Stimulated activated naive B cell treated with anti-CD40 and anti-IgM and Interleukin-4, amounts not matched to agents 10 μg/mL and 1 μg/mL and 100 μg/mL, for 72 hours (primary cell): Measurements from ENCODE around the gene ZNF836.

Experiments used
- ATAC-seq, 2 donors: fragments of 150-1000 bp; cut with Tn5 transposase; replicated peaks; 2 replicates each; pipeline ENCODE4 v1.10.0; 2021; ENCODE audit warnings: moderate library complexity in 1 of 2
- DNase-seq: peaks from one replicate; pipeline ENCODE4 v3.0.0; 2021
- H3K27ac Mint-ChIP-seq: one replicate; pipeline ENCODE4 v1.8.0; 2022; ENCODE audit warnings: mild to moderate bottlenecking, mixed read lengths
- H3K27me3 Mint-ChIP-seq, 2 donors: one replicate each; pipeline ENCODE4 v1.8.0; 2022; ENCODE audit warnings: mixed read lengths in 2 of 2
- H3K36me3 Mint-ChIP-seq, 2 donors: one replicate each; pipeline ENCODE4 v1.8.0; 2022; ENCODE audit warnings: mixed read lengths in 2 of 2, mild to moderate bottlenecking in 1 of 2
- H3K4me1 Mint-ChIP-seq, 2 donors: one replicate each; pipeline ENCODE4 v1.8.0; 2022; ENCODE audit warnings: mixed read lengths in 2 of 2, mild to moderate bottlenecking in 1 of 2
- H3K4me3 Mint-ChIP-seq, 2 donors: one replicate each; pipeline ENCODE4 v1.8.0; 2022; ENCODE audit warnings: mild to moderate bottlenecking in 2 of 2, mixed read lengths in 2 of 2, moderate library complexity in 1 of 2
- H3K9me3 Mint-ChIP-seq, 2 donors: one replicate each; pipeline ENCODE4 v1.8.0; 2022; ENCODE audit warnings: mixed read lengths in 2 of 2, mild to moderate bottlenecking in 1 of 2

Gene ZNF836

DNA sequence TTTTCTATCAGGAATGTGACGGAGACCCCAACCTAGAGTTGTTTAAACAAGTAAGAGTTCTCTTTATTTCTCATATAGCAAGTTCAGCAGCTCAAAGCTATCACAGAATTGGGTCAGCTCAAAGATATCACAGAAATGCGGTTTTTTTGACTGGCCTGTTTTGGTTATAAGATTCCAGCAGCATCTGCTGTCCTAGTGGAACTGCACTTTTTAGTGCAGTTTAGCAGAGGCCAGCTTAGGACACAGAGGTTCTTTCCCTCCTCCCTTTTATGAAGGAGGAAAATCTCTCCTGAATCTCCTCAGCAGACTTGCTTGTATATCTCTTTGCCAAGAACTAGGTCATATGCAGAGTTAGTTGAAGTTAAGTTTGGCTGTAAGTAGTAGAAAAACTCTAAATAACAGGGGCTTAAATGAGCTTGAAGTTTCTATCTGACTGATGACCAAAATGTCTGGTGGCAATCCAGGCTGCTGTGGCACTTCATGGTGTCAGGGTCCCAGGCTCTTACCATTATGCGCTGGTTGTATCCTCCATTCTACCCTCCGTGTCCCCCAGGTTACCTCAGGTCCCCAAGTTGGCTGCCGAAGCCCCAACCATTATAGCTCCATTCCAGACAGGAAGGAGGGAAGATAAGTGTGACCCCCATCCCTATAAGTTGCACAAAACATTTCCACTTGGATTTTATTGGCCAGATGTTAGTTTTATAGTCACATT is 25.0 kb upstream of the ZNF836 start:
- H3K27me3 Mint-ChIP-seq: no peaks in the 10 kb centered on the region
- H3K4me1 Mint-ChIP-seq: peaks cover 39 to 80% of the 10 kb centered on the region in 2 donors
- no peaks in the 10 kb centered on the region for H3K9me3 Mint-ChIP-seq
- H3K4me3 Mint-ChIP-seq: no peak overlapping the region
- DNase-seq (no peak), ATAC-seq (no peak)
- H3K27ac Mint-ChIP-seq: peak overlapping the region; percentile 14
- H3K36me3 Mint-ChIP-seq: peaks cover 45 to 58% of the 10 kb centered on the region in 2 donors

DNA sequence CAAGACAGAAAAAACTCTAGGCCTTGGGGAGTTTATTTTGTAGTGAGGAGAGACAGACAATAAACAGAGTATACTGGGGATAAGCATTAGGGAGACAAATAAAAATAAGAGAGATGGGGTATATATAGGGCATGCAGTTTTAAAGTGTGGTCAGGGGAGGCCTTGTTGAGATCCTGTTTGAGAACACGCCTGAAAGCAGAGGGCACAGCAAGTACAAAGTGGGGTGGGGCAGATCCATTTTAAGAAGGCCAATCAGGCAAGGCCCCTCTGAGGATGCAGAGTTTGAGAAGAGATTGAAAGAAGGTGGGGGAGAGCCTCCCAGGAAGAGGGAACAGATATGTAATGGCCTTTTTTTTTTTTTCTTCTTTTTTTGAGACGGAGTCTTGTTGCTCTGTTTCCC is 20.5 kb upstream of the ZNF836 start:
- Mint-ChIP-seq H3K27me3 (no peaks in the 10 kb centered on the region), H3K4me1 (peaks cover 29 to 66% of the 10 kb centered on the region in 2 donors), H3K27ac (peak overlapping the region; percentile 59), H3K4me3 (peak overlapping the region; percentile 98 to 99), H3K9me3 (no peaks in the 10 kb centered on the region), H3K36me3 (peaks cover 36 to 40% of the 10 kb centered on the region in 2 donors)
- ATAC-seq: no peak
- no peak for DNase-seq

DNA sequence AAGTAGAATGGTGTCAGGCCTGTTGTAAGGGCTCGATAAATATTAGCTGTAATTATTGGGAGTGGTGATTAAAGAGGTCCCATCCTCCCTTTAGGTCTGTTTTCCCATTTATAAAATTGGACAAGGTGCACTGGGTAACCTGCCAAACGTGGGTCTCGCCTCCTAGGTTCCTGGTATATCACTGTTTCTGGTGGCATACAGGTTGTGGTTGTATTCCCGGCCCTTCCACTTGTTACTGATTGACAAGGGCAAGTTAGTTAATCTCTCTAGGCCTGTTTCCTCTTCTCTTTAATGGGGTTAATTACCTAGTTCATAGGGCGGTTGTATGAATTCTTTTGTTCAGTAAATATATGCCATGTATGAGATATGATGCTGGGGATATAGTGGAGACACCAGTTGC is 20.0 kb upstream of the ZNF836 start:
- no peak for ATAC-seq
- peaks cover 29 to 62% of the 10 kb centered on the region in 2 donors for H3K4me1 Mint-ChIP-seq
- peaks cover 31 to 36% of the 10 kb centered on the region in 2 donors for H3K36me3 Mint-ChIP-seq
- no peaks in the 10 kb centered on the region for H3K27me3 Mint-ChIP-seq
- no peaks in the 10 kb centered on the region for H3K9me3 Mint-ChIP-seq
- DNase-seq: no peak
- H3K27ac Mint-ChIP-seq: peak overlapping the region; percentile 100
- H3K4me3 Mint-ChIP-seq: peak overlapping the region; percentile 98 to 99

DNA sequence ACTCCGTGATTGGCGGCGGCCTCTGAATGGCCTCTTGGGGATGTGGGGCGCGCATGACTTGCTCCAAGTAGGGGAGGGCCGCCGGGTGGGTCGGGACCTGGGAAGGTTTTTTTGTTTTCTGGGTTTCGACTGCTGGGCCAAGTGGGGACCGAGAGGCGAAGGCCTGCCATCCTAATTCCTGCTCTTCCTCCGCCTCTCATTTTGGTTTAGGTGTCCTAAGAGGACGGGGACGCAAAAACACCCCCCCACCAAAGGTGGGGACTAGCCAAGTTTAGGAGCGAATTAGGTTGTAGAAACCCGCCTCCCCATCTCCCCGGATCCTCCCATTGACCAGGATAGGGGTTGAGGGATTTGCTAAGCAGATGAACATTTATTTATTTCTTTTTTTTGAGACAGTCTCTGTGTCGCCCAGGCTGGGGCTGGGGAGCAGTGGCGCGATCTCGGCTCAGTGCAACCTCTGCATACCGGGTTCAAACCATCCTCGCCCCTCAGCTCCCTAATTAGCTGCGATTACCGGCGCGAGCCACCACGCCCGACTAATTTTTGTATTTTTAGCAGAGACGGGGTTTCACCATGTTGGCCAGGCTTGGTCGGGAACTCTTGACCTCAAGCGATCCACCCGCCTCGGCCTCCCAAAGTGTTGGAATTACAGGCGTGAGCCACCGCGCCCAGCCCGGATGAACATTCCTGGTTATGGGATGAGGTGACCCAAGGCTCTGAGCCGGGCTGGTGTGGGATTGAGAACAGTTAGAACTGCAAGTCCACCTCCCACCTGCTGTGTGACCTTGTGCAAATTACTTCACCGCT is 19.3 kb upstream of the ZNF836 start:
- Mint-ChIP-seq H3K27me3 (no peaks in the 10 kb centered on the region), H3K27ac (peak overlapping the region; percentile 100), H3K36me3 (peaks cover 29 to 35% of the 10 kb centered on the region in 2 donors), H3K9me3 (no peaks in the 10 kb centered on the region), H3K4me3 (peak overlapping the region; percentile 98 to 99), H3K4me1 (peaks cover 29 to 61% of the 10 kb centered on the region in 2 donors)
- DNase-seq (no peak), ATAC-seq (no peak)

DNA sequence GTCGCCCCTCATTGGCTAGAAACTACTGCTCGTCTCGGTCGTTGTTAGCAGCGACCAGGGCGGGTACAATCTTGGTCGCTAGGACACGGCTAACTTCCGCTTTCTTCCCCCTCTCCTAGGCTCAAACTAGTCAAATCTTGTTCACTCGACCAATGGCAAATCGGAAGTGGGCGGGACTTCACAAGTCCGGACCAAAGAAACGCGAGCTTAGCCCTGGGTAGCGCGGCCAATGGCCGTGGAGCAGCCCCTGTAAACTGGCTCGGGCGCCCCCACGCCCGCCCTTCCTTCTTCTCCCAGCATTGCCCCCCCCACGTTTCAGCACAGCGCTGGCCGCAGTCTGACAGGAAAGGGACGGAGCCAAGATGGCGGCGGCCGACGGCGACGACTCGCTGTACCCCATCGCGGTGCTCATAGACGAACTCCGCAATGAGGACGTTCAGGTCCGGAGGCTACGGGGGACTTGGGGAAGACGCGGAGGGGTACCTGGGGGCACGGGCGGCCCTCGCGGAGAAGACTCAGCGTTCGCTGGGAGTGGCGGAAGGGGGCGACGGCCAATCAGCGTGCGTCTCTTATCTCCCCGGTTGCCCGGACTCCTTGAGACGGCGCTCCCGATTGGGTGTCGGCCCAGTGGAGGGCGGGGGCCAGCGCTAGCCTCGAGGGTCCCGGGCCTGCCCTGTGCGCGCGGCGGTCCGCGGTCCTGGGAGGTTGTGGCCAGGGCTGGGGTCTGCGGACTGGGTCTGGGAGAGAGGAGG is 18.5 kb upstream of the ZNF836 start, which contains the start of gene PPP2R1A:
PPP2R1A (plus strand) TSS at position 318 of the 752 bp plus-strand sequence; CDS start at position 363, 45 bp downstream.
- peak within 1 kb of the TSS; percentile 100 for H3K27ac Mint-ChIP-seq

DNA sequence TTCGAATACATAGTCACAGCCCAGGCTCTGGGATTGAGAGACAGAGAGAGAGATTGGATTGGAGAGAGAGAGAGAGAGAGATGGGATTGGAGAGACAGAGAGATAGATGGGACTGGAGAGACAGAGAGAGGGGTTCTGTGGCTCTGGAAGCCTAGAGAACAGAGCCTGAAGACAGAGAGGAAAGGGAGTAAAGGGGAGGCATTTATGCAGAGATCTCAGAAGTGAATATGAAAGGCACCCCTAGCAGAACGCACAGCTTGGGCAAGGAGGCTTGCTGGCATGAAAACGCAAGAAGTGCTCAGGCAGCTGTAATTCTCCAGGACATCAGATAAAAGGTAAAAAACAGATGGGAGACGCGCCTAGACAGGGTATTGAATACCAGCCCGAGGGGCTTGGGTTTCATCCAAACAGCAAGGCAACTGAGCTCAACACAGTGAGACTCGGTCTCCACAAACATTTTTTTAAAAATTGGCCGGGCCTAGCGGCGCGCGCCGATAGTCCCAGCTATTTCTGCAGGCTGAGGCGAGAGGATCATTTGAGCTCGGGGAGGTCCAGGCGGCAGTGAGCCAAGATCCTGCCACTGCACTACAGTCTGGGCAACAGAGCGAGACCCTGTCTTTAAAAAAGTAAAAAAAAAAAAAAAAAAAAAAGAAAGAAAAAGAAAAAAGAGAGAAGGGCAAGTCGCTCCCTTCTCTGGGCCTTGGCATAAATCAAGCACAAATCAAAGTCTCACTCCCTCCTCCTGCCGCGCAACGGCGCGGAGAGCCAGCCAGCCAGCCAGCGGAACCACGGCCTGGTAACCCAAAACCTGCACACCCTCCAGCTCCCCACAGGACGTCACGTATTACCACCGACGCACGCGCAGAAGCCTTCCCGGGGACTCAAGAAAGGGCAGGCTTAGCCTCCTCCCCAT is 17.7 kb upstream of the ZNF836 start:
- Mint-ChIP-seq H3K4me3 (peak overlapping the region; percentile 98 to 99), H3K27ac (peak overlapping the region; percentile 100), H3K9me3 (no peaks in the 10 kb centered on the region), H3K27me3 (no peaks in the 10 kb centered on the region), H3K36me3 (peaks cover 18 to 22% of the 10 kb centered on the region in 2 donors), H3K4me1 (peaks cover 21 to 47% of the 10 kb centered on the region in 2 donors)
- ATAC-seq (peak; percentile 21 to 33), DNase-seq (no peak)

More for the DNA sequence above, 18.5 kb upstream of the ZNF836 start, which contains the start of gene PPP2R1A:
- H3K4me3 Mint-ChIP-seq: peak within 1 kb of the TSS; percentile 98 to 99
- ATAC-seq (peak; percentile 88), DNase-seq (peak; percentile 98)
- peaks cover 26 to 30% of the 10 kb centered on the region in 2 donors for H3K36me3 Mint-ChIP-seq
- peaks cover 29 to 55% of the 10 kb centered on the region in 2 donors for H3K4me1 Mint-ChIP-seq
- no peaks in the 10 kb centered on the region for H3K9me3 Mint-ChIP-seq
- H3K27me3 Mint-ChIP-seq: no peaks in the 10 kb centered on the region

DNA sequence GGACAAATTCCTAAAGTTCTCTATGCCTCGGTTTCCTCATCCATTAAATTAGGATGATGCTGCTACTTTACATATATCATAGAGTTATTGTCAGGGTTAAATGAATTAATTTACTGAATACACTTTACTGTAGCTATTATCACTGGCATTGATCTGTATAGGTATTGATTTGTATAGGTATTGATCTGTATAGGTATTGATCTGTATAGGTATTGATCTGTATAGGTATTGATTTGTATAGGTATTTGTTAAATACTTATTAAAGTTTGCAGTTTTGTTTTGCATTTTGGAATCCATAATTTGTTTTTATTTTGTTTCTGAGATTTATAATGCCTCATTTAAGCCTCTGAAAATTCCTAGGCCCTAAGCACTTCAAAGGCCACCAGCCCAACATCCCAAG is 16.0 kb upstream of the ZNF836 start:
- no peak overlapping the region for H3K27ac Mint-ChIP-seq

DNA sequence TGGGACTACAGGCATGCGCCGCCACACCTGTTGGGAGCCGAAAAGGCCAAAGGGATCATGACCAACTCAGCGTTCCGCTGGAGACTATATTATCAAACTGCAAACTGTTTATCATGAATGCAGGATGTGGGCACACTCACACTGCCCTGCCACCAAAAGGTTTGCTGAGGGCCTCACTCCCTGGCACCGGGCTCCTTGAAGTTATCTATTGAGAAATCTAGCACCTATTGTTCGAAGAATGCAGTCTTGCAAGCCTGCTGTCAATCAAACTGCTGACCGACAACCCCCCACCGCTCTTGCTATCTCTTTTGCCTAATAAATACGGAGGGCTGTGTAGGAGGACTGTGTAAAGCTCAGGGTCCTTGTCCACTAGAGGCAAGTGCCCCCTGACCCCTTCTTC is 5.2 kb upstream of the ZNF836 start:
- Mint-ChIP-seq H3K27me3 (no peaks in the 10 kb centered on the region), H3K4me1 (peaks cover 1 to 4% of the 10 kb centered on the region in 2 donors), H3K27ac (no peak overlapping the region), H3K9me3 (no peaks in the 10 kb centered on the region), H3K4me3 (no peak overlapping the region), H3K36me3 (no peaks in the 10 kb centered on the region)
- no peak for DNase-seq
- no peak for ATAC-seq

More for the DNA sequence above, 16.0 kb upstream of the ZNF836 start:
- Mint-ChIP-seq H3K27me3 (no peaks in the 10 kb centered on the region), H3K36me3 (peaks cover 7 to 11% of the 10 kb centered on the region in 2 donors), H3K4me1 (peaks cover 13 to 32% of the 10 kb centered on the region in 2 donors), H3K9me3 (no peaks in the 10 kb centered on the region), H3K4me3 (no peak overlapping the region)
- ATAC-seq (no peak), DNase-seq (no peak)

DNA sequence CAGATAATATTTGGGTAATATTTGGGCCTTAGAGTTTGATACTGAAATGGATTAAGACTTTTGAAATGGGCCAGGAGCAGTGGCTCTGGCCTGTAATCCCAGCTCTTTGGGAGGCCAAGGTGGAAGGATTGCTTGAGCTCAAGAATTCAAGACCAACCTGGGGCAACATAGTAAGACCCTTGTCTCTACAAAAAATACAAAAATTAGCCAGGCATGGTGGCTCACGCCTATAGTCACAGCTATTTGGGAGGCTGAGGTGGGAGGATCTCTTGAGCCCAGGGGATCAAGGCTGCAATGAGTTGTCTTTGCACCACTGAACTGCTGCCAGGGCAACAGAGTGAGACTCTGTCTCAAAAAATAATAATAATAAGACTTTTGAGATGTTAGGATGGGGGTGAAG is 926 bp upstream of the ZNF836 start:
- Mint-ChIP-seq H3K4me3 (no peak overlapping the region), H3K27ac (no peak overlapping the region), H3K27me3 (no peaks in the 10 kb centered on the region), H3K9me3 (no peaks in the 10 kb centered on the region), H3K36me3 (peaks cover 24% of the 10 kb centered on the region in 2 donors), H3K4me1 (peaks cover 11 to 26% of the 10 kb centered on the region in 2 donors)
- ATAC-seq: no peak
- no peak for DNase-seq

DNA sequence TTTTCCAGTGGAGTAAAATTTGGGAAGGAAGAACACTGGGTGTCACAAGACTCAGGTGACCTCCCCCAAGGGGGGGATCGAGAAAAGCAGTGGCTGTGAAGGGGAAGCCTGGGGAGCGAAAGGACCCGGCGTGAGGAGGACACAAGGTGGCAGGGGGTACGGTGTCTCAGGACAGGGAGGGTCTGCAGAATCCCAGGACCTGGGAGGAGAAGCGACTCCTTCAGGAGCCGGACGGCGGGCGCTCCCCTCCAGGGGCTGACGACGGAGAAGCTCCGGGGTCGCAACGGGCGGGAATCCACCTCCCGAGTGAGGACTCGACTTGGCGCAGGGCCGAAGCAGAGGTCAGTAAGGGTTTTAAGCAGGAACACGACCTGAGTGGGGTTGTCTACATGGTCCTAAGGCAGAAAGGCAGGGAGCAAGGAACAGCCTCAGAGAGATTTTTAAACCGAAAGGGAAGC is 529 bp downstream of the ZNF836 start:
- no peak for DNase-seq
- Mint-ChIP-seq H3K27me3 (no peaks in the 10 kb centered on the region), H3K36me3 (peaks cover 24 to 26% of the 10 kb centered on the region in 2 donors), H3K9me3 (no peaks in the 10 kb centered on the region), H3K4me3 (peak overlapping the region; percentile 94 to 99), H3K27ac (peak overlapping the region; percentile 98), H3K4me1 (peaks cover 11 to 26% of the 10 kb centered on the region in 2 donors)
- peak; percentile 33 to 39 for ATAC-seq

DNA sequence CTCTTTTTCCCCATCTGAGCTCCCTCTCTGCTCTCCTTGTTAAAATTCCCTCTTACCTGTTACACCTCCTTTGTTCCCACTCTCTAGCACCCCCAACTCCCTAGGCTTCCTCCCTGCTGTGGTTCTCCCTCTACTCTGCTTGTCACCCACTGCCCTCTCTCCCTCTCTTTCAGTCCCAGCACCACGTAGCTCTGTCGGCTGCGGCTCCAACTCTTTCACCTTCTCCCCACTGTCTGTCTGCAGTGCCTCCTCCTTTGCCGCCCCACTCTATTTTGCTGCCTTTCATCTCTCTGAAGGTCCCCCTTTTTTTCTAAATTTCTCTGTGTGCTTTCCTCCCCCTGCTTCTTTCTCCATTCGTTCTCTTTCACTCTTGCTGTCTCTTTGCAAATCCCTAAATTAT is 1.1 kb downstream of the ZNF836 start:
- Mint-ChIP-seq H3K9me3 (no peaks in the 10 kb centered on the region), H3K27me3 (no peaks in the 10 kb centered on the region), H3K27ac (peak overlapping the region; percentile 98), H3K4me3 (peak overlapping the region; percentile 94 to 99), H3K4me1 (peaks cover 11 to 26% of the 10 kb centered on the region in 2 donors), H3K36me3 (peaks cover 27 to 30% of the 10 kb centered on the region in 2 donors)
- no peak for ATAC-seq
- DNase-seq: no peak

DNA sequence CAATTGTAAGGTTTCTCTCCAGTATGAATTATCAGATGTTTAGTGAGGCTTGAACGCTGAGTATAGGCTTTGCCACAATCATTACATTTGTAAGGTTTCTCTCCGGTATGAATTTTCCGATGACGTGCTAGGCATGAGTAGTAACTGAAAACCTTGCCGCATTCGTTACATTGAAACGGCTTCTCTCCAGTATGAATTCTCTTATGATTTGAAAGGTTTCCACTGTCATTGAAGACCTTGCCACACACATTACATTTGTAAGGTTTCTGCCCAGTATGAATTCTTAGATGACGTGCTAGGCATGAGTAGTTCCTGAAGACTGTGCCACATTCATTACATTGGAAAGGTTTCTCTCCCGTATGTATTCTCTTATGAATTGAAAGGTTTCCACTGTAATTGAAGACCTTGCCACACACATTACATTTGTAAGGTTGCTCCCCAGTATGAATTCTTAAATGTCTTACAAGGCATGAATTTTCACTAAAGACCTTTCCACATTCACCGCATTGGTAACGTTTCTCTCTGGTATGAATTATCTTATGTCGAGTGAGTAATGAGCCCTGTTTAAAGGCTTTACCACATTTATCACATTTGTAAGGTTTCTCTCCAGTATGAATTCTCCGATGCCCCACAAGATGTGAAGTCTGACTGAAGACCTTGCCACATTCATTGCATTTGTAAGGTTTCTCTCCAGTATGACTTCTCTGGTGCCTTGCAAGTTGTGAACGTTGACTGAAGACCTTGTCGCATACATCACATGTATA is 15.6 kb downstream of the ZNF836 start:
- Mint-ChIP-seq H3K9me3 (peaks cover 43 to 53% of the 10 kb centered on the region in 2 donors), H3K4me3 (no peak overlapping the region), H3K36me3 (peaks cover 72 to 86% of the 10 kb centered on the region in 2 donors), H3K27me3 (no peaks in the 10 kb centered on the region), H3K4me1 (no peaks in the 10 kb centered on the region), H3K27ac (no peak overlapping the region)
- ATAC-seq: no peak
- DNase-seq: no peak
